HEK293 (cell line): ENCODE measurements around the gene CAND2.

Experiments used
- CTCF ChIA-PET: fragments of 350-600 bp; formaldehyde crosslinking; extraction: SDS; loops from one replicate; lab custom pipeline; 2021; ENCODE audit warnings: antibody characterized with exemption; lab: Yijun Ruan, JAX
- POLR2A ChIA-PET: fragments of 300-600 bp; formaldehyde crosslinking; extraction: SDS; loops from one replicate; lab custom pipeline; 2020; ENCODE audit warnings: antibody characterized with exemption, inconsistent platforms; lab: Yijun Ruan, JAX
- H3K27ac ChIP-seq: fragments of 200-500 bp; sonication (Bioruptor generic); 2 replicates; pipeline ENCODE4 v1.5.1; 2014; ENCODE audit warnings: low read depth, low read length, control low read depth, inconsistent platforms; ENCODE audit errors: extremely low read depth
- H3K36me3 ChIP-seq, 2 experiments: fragments of 200-500 bp in 1 of 2; sonication (Bioruptor generic) in 1 of 2; 1 replicate in 1 of 2; 2 replicates in 1 of 2; pipeline ENCODE4 v1.5.1; 2014 to 2017; ENCODE audit warnings: inconsistent platforms in 2 of 2, low read length in 2 of 2; ENCODE audit not compliant: control insufficient read depth in 2 of 2, insufficient read depth in 1 of 2
- H3K4me1 ChIP-seq: fragments of 200-500 bp; sonication (Bioruptor generic); 2 replicates; pipeline ENCODE4 v1.5.1; 2014; ENCODE audit warnings: mild to moderate bottlenecking, low read length, inconsistent platforms; ENCODE audit not compliant: control insufficient read depth, insufficient read depth
- H3K4me3 ChIP-seq: 2 replicates; pipeline ENCODE4 v1.5.1; 2011; ENCODE audit warnings: low read depth, mild to moderate bottlenecking, control low read depth, low read length, moderate library complexity
- H3K9me3 ChIP-seq: fragments of 200-500 bp; sonication (Bioruptor generic); 2 replicates; pipeline ENCODE4 v1.5.1; 2014; ENCODE audit warnings: low read depth, low read length, inconsistent platforms; ENCODE audit not compliant: control insufficient read depth, insufficient read depth
- KLF1 ChIP-seq: fragments of 450-650 bp; formaldehyde crosslinking; IDR thresholded peaks from 2 replicates; pipeline ENCODE4 v1.5.1; 2016; ENCODE audit warnings: missing biosample characterization, missing genetic modification characterization
- KLF17 ChIP-seq: fragments of 450-650 bp; formaldehyde crosslinking; IDR thresholded peaks from 2 replicates; pipeline ENCODE4 v1.5.1; 2016; ENCODE audit warnings: missing biosample characterization, missing genetic modification characterization
- ZBTB7A ChIP-seq: fragments of 450-650 bp; formaldehyde crosslinking; IDR thresholded peaks from 2 replicates; pipeline ENCODE4 v1.5.1; 2016; ENCODE audit warnings: low read depth, missing biosample characterization, missing genetic modification characterization
- ZNF121 ChIP-seq: fragments of 450-650 bp; formaldehyde crosslinking; IDR thresholded peaks from 2 replicates; pipeline ENCODE4 v1.5.1; 2016; ENCODE audit warnings: missing biosample characterization, missing genetic modification characterization
- ZNF138 ChIP-seq: fragments of 450-650 bp; formaldehyde crosslinking; IDR thresholded peaks from 2 replicates; pipeline ENCODE4 v1.5.1; 2016; ENCODE audit warnings: missing biosample characterization, missing genetic modification characterization, borderline replicate concordance
- ZNF146 ChIP-seq: fragments of 450-650 bp; formaldehyde crosslinking; IDR thresholded peaks from 2 replicates; pipeline ENCODE4 v1.5.1; 2016; ENCODE audit warnings: missing biosample characterization, missing genetic modification characterization
- ZNF202 ChIP-seq: fragments of 450-650 bp; formaldehyde crosslinking; IDR thresholded peaks from 2 replicates; pipeline ENCODE4 v1.5.1; 2016; ENCODE audit warnings: missing biosample characterization, missing genetic modification characterization, borderline replicate concordance
- ZNF311 ChIP-seq: fragments of 450-650 bp; formaldehyde crosslinking; IDR thresholded peaks from 2 replicates; pipeline ENCODE4 v1.5.1; 2017; ENCODE audit warnings: missing biosample characterization, missing genetic modification characterization, borderline replicate concordance
- ZNF449 ChIP-seq: fragments of 450-650 bp; formaldehyde crosslinking; IDR thresholded peaks from 2 replicates; pipeline ENCODE4 v1.5.1; 2017; ENCODE audit warnings: missing biosample characterization, mild to moderate bottlenecking, missing genetic modification characterization, moderate library complexity
- ZNF548 ChIP-seq: fragments of 450-650 bp; formaldehyde crosslinking; IDR thresholded peaks from 2 replicates; pipeline ENCODE4 v1.5.1; 2016; ENCODE audit warnings: missing biosample characterization, missing genetic modification characterization
- ZNF664 ChIP-seq: fragments of 450-650 bp; formaldehyde crosslinking; IDR thresholded peaks from 2 replicates; pipeline ENCODE4 v1.5.1; 2016; ENCODE audit warnings: missing biosample characterization, missing genetic modification characterization
- ZNF692 ChIP-seq: fragments of 450-650 bp; formaldehyde crosslinking; IDR thresholded peaks from 2 replicates; pipeline ENCODE4 v1.5.1; 2016; ENCODE audit warnings: missing biosample characterization, missing genetic modification characterization
- ZNF76 ChIP-seq: fragments of 450-650 bp; formaldehyde crosslinking; IDR thresholded peaks from 2 replicates; pipeline ENCODE4; 2016; ENCODE audit warnings: low read depth, missing biosample characterization, missing genetic modification characterization, borderline replicate concordance
- ZNF791 ChIP-seq: fragments of 450-650 bp; formaldehyde crosslinking; IDR thresholded peaks from 2 replicates; pipeline ENCODE4 v1.5.1; 2016; ENCODE audit warnings: missing biosample characterization, missing genetic modification characterization
- ZNF792 ChIP-seq: fragments of 450-650 bp; formaldehyde crosslinking; IDR thresholded peaks from 2 replicates; pipeline ENCODE4 v1.5.1; 2016; ENCODE audit warnings: missing biosample characterization, missing genetic modification characterization

The CAND2 gene

GRCh38 chr3:12841149-12841969, 44.9 kb downstream of the CAND2 start, which contains the start of gene RPL32 (continued):
- peak; percentile 40; the same call in 1 of the 2 replicates for TF ChIP-seq ZNF692 (tag by site-specific recombination)
- TF ChIP-seq KLF1 (tag by site-specific recombination): 0 out of 2 replicates have a peak, but pooled peaks have one; percentile 10

GRCh38 chr3:12841970-12842328, 45.5 kb downstream of the CAND2 start:
- no peak overlapping the region; the same call in 1 of the 2 replicates for H3K4me3 ChIP-seq
- POLR2A ChIA-PET: interaction anchor here (1.0 to 2.2 kb wide), 6 partner anchors 9 to 125 kb away, joined by 3 to 22 read pairs (median 6); partner anchors contain the start of gene CAND2
- no peak overlapping the region for H3K27ac ChIP-seq
- TF ChIP-seq ZNF138 (tag by site-specific recombination): no peak
- TF ChIP-seq ZNF121 (tag by site-specific recombination): peak; percentile 100
- peak; percentile 5; the same call in 1 of the 2 replicates for TF ChIP-seq ZNF664 (tag by site-specific recombination)
- 0 out of 2 replicates have a peak, but pooled peaks have one; percentile 55 for TF ChIP-seq ZBTB7A (tag by site-specific recombination)
- no peaks in the 10 kb centered on the region for H3K9me3 ChIP-seq
- H3K4me1 ChIP-seq: no peaks in the 10 kb centered on the region
- CTCF ChIA-PET: interaction anchor here (0.6 to 3.8 kb wide), 22 partner anchors 9 to 1596 kb away, joined by 3 to 19 read pairs (median 5); no protein-coding TSS in a partner anchor
- H3K36me3 ChIP-seq: peaks cover 11 to 41% of the 10 kb centered on the region in 2 experiments

GRCh38 chr3:12842469-12842868, 46.0 kb downstream of the CAND2 start:
- TF ChIP-seq ZNF76 (tag by site-specific recombination) (no peak), ZNF792 (tag by site-specific recombination) (no peak), ZNF449 (no peak), ZNF202 (no peak), ZNF311 (tag by site-specific recombination) (no peak), ZNF548 (tag by site-specific recombination) (no peak), ZNF146 (tag by site-specific recombination) (no peak), KLF17 (no peak), ZNF791 (tag by site-specific recombination) (no peak)
- TF ChIP-seq, all 188 proteins: peak for 0
- ChIA-PET POLR2A (interaction anchor here (1.4 kb wide), 1 partner anchor 12 kb away, joined by 3 read pairs; no protein-coding TSS in a partner anchor), CTCF (interaction anchor here (0.6 to 3.8 kb wide), 20 partner anchors 9 to 1595 kb away, joined by 3 to 19 read pairs (median 5); no protein-coding TSS in a partner anchor)
- Histone ChIP-seq H3K9me3 (no peaks in the 10 kb centered on the region), H3K36me3 (peaks cover 11 to 36% of the 10 kb centered on the region in 2 experiments), H3K4me3 (no peak overlapping the region), H3K27ac (no peak overlapping the region), H3K4me1 (no peaks in the 10 kb centered on the region)
